NCI-H748 (cell line): ENCODE results near the gene DDAH2.
A peak's percentile ranks its signal among the peaks of the same experiment; 100 is the strongest.

Source experiments
- DNase-seq: peaks from one replicate; lab custom pipeline; 2025; ENCODE audit not compliant: unreplicated experiment; lab: John Stamatoyannopoulos, UW

Gene DDAH2

GRCh38 chr6:31691564-31692108, 37.5 kb downstream of the DDAH2 start:
- no peak for DNase-seq

- DNase-seq, result no peak
These were observed 38.0 kb downstream of the DDAH2 start for GRCh38 chr6:31691078-31691463.

GRCh38 chr6:31690231-31691077, 38.6 kb downstream of the DDAH2 start:
- DNase-seq, result no peak

GRCh38 chr6:31689249-31690110, 39.6 kb downstream of the DDAH2 start:
- DNase-seq, result no peak

- no peak for DNase-seq
These were observed 41.0 kb downstream of the DDAH2 start for GRCh38 chr6:31687860-31688693.

GRCh38 chr6:31687321-31687720, 41.8 kb downstream of the DDAH2 start:
- DNase-seq, result no peak

GRCh38 chr6:31686483-31686882, 42.6 kb downstream of the DDAH2 start:
- DNase-seq, result no peak

GRCh38 chr6:31683591-31683990, 45.5 kb downstream of the DDAH2 start:
- peak; percentile 59 for DNase-seq

- peak; percentile 79 for DNase-seq
These were observed 47.9 kb downstream of the DDAH2 start for GRCh38 chr6:31681135-31681671.

- peak; percentile 95 for DNase-seq
These were observed 48.6 kb downstream of the DDAH2 start, which contains the start of gene LY6G5C for GRCh38 chr6:31680226-31681134. Gene LY6G5C, minus strand, starts transcription at chr6:31681067. Its CDS starts 694 bp downstream, at chr6:31680373.

- no peak for DNase-seq
These were observed 51.1 kb downstream of the DDAH2 start for GRCh38 chr6:31677955-31678354.
